ENCODE results near the gene RGS6.

DNA sequence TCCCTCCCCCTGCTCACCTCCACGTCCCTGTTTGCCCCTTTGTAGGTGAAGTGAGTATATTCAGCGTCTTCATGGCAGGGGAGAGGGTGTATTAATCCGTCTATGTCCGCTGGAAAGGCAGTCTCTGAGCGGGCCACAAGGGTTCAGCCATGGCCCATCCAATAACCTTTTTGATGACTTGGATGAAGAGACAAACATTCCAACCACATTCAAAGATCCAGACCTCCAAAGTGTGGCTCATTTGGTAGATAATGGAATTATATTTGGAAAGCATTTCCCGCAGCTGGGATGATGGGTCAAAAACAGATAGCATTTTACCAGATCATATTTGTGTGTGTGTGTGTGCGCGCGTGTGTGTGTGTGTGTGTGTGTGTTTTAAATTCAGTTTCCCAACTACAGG, 615.8 kb downstream of the RGS6 start:
- TF ChIP-seq CTCF (IDR thresholded peaks at IDR 0.05; ENCODE audit: insufficient read depth, low read depth, low read length) (no peak), EZH2 (IDR thresholded peaks at IDR 0.05; ENCODE audit: insufficient read depth, low read length) (no peak)

Measured in astrocyte (in vitro differentiated cells and primary cell).